Activated T-cell treated with anti-CD3 and anti-CD28 coated beads, Interleukin-2, amount 50 U/mL, for 48 hours (primary cell): ENCODE measurements around the gene SPATA16.
"Not testable (repeated sequence)": the region's sequence is repeated elsewhere in the genome, so short reads cannot be mapped to it uniquely, and the experiment has no call there.

Source experiments
- DNase-seq, 2 experiments: peaks; one replicate each; pipeline ENCODE4 v3.0.0-alpha.2; 2020

SPATA16 gene

DNA sequence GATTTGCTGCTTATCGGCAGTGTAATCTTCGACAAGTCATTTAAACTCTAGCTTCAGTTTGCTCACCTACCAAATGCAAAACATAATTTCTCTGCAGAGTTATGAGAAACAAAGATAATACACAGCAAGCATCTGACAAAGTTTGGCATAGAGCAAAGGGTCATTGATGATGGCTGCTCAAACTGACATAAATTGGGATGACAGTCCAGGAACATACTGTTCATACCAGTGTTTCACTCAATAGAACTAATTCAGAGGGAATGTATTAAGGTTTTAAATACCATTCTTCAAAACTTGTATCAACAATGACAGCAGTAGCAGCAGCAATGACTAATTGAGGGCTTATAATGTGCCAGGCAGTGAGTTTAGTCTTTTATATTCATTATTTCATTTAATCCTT is 137.6 kb downstream of the SPATA16 start:
- no peak for DNase-seq

GRCh38 chr3:173001622-173002021 is 139.4 kb downstream of the SPATA16 start:
- no peak for DNase-seq

- no peak for DNase-seq
Measured at GRCh38 chr3:173000553-173000952, 140.5 kb downstream of the SPATA16 start.

DNA sequence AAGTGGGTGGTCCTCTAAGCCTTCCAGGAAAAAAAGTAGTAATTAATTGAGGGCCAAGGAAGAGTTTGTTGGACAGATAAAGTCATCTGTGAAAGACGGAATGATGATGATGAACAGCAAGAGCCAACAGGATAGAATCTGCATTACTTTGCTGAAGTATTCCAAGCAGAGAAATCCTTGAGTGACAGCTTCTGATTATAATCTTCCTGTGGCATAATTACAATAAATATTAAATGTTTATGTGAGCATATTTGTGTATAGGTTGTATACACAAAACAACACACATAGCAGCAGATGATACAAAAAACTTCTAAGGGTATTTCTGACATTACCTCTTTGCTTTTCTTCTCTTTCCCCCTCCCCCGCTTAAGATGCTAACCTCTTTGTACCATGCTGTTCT is 147.6 kb downstream of the SPATA16 start:
- DNase-seq, result no peak

- DNase-seq, result no peak
Measured at GRCh38 chr3:172991424-172991996, 149.5 kb downstream of the SPATA16 start.

DNA sequence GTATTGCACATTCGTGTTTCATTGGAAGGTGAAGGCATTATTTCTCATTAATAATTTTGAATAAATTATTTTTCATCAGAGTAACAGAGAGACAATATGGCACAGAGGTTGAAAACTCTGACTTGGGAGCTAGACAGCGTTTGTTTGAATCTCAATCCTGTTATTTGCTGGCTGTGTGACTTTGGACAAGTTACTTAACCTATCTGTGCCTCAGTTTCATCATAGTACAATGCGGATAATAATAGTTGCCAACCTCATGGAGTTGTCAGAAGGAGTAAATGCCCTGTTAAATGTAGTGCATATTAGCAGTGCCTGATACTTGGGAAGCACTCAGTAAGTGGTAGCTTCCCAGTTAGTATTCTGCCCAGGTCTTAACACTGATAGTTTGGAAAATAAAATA is 151.7 kb downstream of the SPATA16 start:
- DNase-seq, result no peak

GRCh38 chr3:172987273-172987672 is 153.8 kb downstream of the SPATA16 start:
- DNase-seq, result no peak

- DNase-seq, result no peak
Measured at GRCh38 chr3:172984914-172985313, 156.1 kb downstream of the SPATA16 start.

- no peak for DNase-seq
Measured at GRCh38 chr3:172982736-172983364, 158.2 kb downstream of the SPATA16 start.

GRCh38 chr3:172981407-172981983 is 159.5 kb downstream of the SPATA16 start:
- DNase-seq, result no peak

DNA sequence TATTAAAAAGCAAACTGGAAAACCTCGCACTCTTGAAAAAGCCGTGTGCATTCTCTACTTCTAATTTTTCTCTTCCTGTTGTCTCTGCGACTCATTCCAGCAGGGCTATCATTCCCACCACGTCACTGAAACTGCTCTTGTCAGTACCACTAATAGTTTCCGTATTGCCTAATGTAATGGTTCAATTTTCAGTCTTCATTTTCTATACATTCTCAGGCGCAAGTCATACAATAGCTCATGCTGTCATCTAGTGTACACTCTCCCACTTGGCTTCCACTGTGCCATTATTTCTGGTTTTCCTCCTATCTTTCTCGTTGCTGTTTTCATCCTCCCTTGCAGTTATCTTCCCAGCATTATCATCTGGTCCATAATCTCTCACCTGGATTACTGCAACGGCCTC is 160.2 kb downstream of the SPATA16 start:
- DNase-seq, result no peak

GRCh38 chr3:172977696-172978095 is 163.3 kb downstream of the SPATA16 start:
- DNase-seq, result no peak

DNA sequence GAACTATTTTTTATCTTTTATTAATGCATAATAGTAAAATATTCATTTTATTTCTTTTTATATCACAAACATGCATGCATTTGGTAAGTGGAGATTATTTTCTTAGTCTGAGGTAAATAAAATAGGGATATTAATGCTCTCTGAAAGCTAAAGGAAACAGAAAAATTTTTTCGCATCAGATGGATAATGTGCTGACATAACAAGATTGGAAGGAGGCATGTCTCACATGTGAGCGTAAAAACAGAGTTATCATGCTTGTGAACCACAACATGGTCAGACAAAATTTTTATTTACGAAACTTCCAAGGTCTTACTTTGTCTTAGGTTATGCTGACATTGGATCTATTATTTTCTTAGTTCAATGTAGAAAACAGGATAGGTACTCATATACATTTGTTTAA is 166.1 kb downstream of the SPATA16 start:
- no peak for DNase-seq

DNA sequence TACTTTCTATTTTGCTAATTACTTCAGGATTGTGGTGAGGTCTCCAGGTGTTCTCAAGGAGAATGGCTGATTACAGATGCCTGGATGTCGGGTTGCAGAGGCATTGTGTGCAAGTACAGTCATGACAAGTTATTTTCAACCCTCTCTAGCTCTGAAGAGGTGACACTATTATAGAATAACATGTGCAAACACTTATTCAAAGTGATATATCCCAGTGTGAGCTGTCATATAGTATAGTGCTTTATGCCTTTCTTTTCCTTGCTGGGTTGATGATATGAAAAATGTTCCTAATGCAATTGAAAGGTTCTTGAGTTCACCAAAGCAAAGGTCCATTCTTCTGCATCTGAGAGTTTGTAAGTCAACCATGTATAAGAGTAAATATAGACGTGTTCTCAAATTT is 167.2 kb downstream of the SPATA16 start:
- DNase-seq, result no peak

GRCh38 chr3:172972717-172973116 is 168.3 kb downstream of the SPATA16 start:
- DNase-seq, result no peak

GRCh38 chr3:172972067-172972466 is 169.0 kb downstream of the SPATA16 start:
- no peak for DNase-seq

DNA sequence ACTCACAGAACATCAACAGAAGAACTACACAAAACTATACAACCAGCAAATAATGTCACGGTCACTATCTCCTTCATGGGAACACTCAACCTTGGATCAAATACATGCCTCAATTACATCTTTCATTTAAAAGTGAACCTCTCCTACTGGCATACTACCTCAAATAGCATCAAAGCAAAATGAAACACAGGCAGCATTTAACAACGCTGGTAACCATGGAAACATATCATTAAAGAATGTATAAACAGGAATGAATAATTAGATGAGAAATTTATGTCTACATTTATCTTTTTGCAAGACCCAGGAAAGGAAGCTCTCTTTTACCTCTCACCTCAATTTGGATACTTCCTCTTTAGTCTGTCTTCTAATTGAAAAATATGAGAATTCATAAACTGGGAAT is 172.4 kb downstream of the SPATA16 start:
- no peak for DNase-seq

DNA sequence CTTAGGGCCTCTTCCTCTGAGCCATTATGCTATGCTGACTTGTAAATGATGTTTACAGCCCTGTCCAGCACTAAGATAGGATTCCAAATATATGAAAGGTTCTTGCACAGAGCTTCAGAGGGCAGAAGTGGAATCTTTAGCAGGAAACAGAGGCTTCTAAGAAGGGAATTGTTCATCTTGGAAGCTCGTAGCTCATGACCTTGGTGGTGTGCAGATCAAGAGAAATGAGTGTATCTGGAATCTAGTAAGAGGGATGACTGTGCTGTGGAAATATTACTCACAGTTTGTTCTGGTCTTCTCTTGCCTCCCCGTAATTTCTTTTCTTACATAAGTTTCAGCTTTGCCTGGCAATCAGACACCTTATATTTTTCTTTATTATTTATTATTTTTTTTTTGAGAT is 175.8 kb downstream of the SPATA16 start:
- DNase-seq, result no peak

DNA sequence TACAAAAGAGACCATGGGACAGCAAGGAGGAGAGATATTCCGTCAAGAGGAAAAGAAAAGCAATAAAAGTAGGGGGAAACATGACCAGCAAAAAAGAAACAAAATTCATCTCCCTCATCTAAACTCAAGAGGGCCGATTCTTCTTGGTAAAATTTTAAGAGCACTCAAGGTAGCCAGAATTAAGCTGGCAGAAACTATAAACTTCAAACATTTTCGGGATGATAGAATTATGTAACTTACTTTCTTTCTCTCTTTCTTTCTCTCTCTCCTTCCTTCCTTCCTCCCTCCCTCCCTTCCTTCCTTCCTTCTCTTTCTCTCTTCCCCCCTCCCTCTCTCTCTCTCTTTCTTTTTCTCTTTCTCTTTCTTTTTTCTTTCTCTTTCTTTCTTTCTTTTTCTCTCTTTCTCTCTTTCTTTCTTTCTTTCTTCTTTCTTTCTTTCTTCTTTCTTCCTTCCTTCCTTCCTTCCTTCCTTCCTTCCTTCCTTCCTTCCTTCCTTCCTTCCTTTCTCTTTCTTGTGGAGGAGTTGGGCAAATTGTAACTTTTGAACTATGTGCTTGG is 180.3 kb downstream of the SPATA16 start:
- DNase-seq, result not testable (repeated sequence)

GRCh38 chr3:172958565-172958964 is 182.5 kb downstream of the SPATA16 start:
- DNase-seq, result no peak

- no peak for DNase-seq
Measured at GRCh38 chr3:172953571-172953970, 187.5 kb downstream of the SPATA16 start.

DNA sequence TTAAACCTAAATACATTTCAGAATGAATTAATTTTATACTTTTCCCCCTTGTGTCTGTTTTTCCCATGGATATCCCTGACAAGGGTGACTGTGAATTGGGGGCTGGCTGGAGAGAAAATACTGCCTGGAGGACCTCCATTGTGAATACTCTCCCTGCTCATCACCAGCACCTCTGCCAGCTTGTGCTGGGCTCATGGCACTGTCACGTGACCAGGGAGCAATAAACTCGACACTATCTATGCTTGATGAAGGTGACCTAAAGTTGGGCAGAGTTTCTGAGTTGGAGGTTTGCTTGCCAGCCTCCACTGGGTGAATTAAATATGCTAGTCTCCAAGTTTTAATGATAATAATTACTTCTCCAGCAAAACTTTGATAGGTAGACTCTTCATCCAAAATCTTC is 189.5 kb downstream of the SPATA16 start:
- no peak for DNase-seq

GRCh38 chr3:172946061-172946460 is 195.0 kb downstream of the SPATA16 start:
- no peak for DNase-seq

DNA sequence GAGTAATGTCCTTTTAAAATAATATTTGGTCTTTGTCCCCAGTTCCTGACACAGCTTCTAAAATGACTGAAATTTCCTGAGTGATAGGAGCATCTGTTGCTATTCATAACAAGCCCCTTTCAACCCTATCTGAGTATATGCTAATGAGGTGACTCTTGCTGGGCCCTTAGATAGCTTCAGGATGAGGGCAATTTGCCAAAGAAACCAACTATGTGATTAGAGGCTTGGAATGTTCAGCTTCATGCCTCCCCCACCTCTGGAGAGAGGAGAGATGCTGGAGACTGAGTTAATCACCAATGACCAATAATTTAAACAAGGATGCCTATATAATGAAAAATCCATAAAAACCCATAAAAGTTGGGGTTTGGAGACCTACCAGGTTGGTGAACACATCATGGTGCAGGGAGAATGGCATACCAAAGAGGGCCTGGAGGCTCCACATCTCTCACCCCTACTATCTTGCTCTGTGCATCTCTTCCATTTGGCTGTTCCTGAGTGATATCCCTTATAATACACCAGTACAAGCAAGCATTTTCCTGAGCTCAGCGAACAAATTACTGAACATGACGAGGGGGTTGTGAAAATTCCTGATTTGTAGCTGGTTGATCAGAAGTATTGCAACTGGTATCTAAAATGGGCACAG is 201.3 kb downstream of the SPATA16 start:
- DNase-seq, result no peak
